K562 (cell line): ENCODE results near the gene RPS19BP1.

Experiments used
- ADNP ChIP-seq: fragments of 200-800 bp; sonication (Bioruptor generic); IDR thresholded peaks from 2 replicates; pipeline ENCODE4 v1.6.1; 2016; ENCODE audit warnings: missing genetic modification characterization, missing compliant biosample characterization
- CEBPG ChIP-seq, 3 experiments: fragments of 200-800 bp in 1 of 3; sonication (Bioruptor generic) in 1 of 3; sonication (generic) in 1 of 3; formaldehyde crosslinking in 1 of 3; IDR thresholded peaks in 2 of 3; conservative IDR thresholded peaks in 1 of 3; 2 replicates each; pipeline versions ENCODE4 v1.6.1 to v1.8.0; 2016 to 2022; ENCODE audit warnings: missing compliant biosample characterization in 2 of 3, missing genetic modification characterization in 2 of 3, mild to moderate bottlenecking in 1 of 3, missing genetic modification reagents in 1 of 3
- ELF4 ChIP-seq: fragments of 450-650 bp; formaldehyde crosslinking; IDR thresholded peaks from 2 replicates; pipeline ENCODE4 v1.4.0; 2022; ENCODE audit warnings: missing genetic modification characterization
- EP300 ChIP-seq: IDR thresholded peaks from 2 replicates; pipeline ENCODE4 v1.6.1; 2012; ENCODE audit warnings: low read length, improper control_type of control experiment
- HMGN3 ChIP-seq: IDR thresholded peaks from 2 replicates; pipeline ENCODE4 v1.6.1; 2011; ENCODE audit warnings: borderline replicate concordance, low read depth, mild to moderate bottlenecking, mixed read lengths, low read length; ENCODE audit not compliant: insufficient read length; ENCODE audit errors: extremely low read depth
- MCM2 ChIP-seq: fragments of 450-650 bp; IDR thresholded peaks from 2 replicates; pipeline ENCODE4 v1.6.1; 2017; ENCODE audit warnings: low read depth, mild to moderate bottlenecking
- NRF1 ChIP-seq, 2 experiments: fragments of 450-650 bp; IDR thresholded peaks in 1 of 2; conservative IDR thresholded peaks in 1 of 2; 2 replicates each; pipeline ENCODE4 v1.6.1; 2014; ENCODE audit warnings: mild to moderate bottlenecking in 2 of 2
- POLR2A ChIP-seq: fragments of 450-650 bp; conservative IDR thresholded peaks from 2 replicates; pipeline ENCODE4 v1.6.1; 2016
- SAFB2 ChIP-seq: fragments of 200-400 bp; formaldehyde crosslinking; IDR thresholded peaks from 2 replicates; pipeline ENCODE4 v1.6.1; 2018; ENCODE audit warnings: borderline replicate concordance, low read length, low read depth, moderate library complexity; ENCODE audit not compliant: severe bottlenecking
- TF ChIP-seq, protein P1 (sequence below), 3 experiments: IDR thresholded peaks in 2 of 3; conservative IDR thresholded peaks in 1 of 3; 2 replicates each; pipeline ENCODE4 v1.5.1; 2011 to 2012; ENCODE audit warnings: low read length in 3 of 3, mild to moderate bottlenecking in 3 of 3, control low read depth in 2 of 3, improper control_type of control experiment in 1 of 3, inconsistent platforms in 1 of 3, low read depth in 1 of 3, mixed read lengths in 1 of 3, moderate library complexity in 1 of 3; ENCODE audit not compliant: insufficient read depth in 2 of 3
- TF ChIP-seq, protein P2 (sequence below): IDR thresholded peaks from 2 replicates; pipeline ENCODE4 v1.6.1; 2016; ENCODE audit warnings: missing genetic modification characterization, missing compliant biosample characterization
- TF ChIP-seq, protein P3 (sequence below): sonication (generic); formaldehyde crosslinking; IDR thresholded peaks from 2 replicates; pipeline ENCODE4 v1.5.0; 2020; ENCODE audit warnings: missing genetic modification reagents
- TF ChIP-seq, protein P4 (sequence below): sonication (generic); formaldehyde crosslinking; IDR thresholded peaks from 2 replicates; pipeline ENCODE4 v1.8.1; 2023; ENCODE audit warnings: missing genetic modification reagents, mild to moderate bottlenecking, borderline replicate concordance
- TF ChIP-seq, protein P5 (sequence below), 2 experiments: IDR thresholded peaks; 2 replicates each; pipeline ENCODE4 v1.6.1; 2012; ENCODE audit warnings: improper control_type of control experiment in 2 of 2, low read depth in 2 of 2, low read length in 2 of 2, borderline replicate concordance in 1 of 2

DNA sequence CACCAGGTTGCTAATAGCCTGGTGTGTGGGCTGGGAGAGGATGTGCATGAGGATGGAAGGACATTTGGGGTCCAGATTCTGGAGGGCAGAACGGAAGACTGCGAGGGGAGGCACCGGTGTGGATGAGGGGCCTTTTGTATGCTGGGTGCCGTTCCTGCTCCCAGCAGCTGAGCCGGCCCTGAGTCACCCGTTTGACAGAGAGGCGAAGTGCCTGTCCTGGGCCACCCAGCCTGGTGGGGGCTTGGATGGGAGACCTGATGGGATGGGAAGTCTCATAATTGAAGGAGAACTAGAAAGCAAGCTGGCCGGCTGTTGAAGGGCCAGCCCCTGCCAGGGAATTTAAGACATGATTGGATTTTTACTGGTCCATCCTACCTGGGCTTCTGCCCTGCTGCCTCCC lies 48.8 kb upstream of the RPS19BP1 start:
- TF ChIP-seq HMGN3 (no peak), SAFB2 (no peak), POLR2A (no peak), MCM2 (no peak), ADNP (no peak), EP300 (no peak), ELF4 (CRISPR knock-in tag) (no peak), NRF1 (conservative IDR thresholded peaks at IDR 0.05 in 1 of 2, IDR thresholded peaks at IDR 0.05 in 1 of 2) (no peak), CEBPG (CRISPR knock-in tag; IDR thresholded peaks at IDR 0.05) (no peak), CEBPG (tag; conservative IDR thresholded peaks at IDR 0.05 in 1 of 2, IDR thresholded peaks at IDR 0.05 in 1 of 2) (no peak)
- TF ChIP-seq, protein P1, sequence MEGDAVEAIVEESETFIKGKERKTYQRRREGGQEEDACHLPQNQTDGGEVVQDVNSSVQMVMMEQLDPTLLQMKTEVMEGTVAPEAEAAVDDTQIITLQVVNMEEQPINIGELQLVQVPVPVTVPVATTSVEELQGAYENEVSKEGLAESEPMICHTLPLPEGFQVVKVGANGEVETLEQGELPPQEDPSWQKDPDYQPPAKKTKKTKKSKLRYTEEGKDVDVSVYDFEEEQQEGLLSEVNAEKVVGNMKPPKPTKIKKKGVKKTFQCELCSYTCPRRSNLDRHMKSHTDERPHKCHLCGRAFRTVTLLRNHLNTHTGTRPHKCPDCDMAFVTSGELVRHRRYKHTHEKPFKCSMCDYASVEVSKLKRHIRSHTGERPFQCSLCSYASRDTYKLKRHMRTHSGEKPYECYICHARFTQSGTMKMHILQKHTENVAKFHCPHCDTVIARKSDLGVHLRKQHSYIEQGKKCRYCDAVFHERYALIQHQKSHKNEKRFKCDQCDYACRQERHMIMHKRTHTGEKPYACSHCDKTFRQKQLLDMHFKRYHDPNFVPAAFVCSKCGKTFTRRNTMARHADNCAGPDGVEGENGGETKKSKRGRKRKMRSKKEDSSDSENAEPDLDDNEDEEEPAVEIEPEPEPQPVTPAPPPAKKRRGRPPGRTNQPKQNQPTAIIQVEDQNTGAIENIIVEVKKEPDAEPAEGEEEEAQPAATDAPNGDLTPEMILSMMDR (IDR thresholded peaks at IDR 0.05 in 2 of 3, conservative IDR thresholded peaks at IDR 0.05 in 1 of 3; ENCODE audit: insufficient read depth in 2 of 3, low read depth in 1 of 3, low read length in 3 of 3), result no peak
- TF ChIP-seq, protein P2, sequence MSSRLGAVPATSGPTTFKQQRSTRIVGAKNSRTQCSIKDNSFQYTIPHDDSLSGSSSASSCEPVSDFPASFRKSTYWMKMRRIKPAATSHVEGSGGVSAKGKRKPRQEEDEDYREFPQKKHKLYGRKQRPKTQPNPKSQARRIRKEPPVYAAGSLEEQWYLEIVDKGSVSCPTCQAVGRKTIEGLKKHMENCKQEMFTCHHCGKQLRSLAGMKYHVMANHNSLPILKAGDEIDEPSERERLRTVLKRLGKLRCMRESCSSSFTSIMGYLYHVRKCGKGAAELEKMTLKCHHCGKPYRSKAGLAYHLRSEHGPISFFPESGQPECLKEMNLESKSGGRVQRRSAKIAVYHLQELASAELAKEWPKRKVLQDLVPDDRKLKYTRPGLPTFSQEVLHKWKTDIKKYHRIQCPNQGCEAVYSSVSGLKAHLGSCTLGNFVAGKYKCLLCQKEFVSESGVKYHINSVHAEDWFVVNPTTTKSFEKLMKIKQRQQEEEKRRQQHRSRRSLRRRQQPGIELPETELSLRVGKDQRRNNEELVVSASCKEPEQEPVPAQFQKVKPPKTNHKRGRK (tag), result no peak
- TF ChIP-seq, protein P3, sequence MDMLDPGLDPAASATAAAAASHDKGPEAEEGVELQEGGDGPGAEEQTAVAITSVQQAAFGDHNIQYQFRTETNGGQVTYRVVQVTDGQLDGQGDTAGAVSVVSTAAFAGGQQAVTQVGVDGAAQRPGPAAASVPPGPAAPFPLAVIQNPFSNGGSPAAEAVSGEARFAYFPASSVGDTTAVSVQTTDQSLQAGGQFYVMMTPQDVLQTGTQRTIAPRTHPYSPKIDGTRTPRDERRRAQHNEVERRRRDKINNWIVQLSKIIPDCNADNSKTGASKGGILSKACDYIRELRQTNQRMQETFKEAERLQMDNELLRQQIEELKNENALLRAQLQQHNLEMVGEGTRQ (CRISPR knock-in tag), result no peak
- TF ChIP-seq, protein P4, sequence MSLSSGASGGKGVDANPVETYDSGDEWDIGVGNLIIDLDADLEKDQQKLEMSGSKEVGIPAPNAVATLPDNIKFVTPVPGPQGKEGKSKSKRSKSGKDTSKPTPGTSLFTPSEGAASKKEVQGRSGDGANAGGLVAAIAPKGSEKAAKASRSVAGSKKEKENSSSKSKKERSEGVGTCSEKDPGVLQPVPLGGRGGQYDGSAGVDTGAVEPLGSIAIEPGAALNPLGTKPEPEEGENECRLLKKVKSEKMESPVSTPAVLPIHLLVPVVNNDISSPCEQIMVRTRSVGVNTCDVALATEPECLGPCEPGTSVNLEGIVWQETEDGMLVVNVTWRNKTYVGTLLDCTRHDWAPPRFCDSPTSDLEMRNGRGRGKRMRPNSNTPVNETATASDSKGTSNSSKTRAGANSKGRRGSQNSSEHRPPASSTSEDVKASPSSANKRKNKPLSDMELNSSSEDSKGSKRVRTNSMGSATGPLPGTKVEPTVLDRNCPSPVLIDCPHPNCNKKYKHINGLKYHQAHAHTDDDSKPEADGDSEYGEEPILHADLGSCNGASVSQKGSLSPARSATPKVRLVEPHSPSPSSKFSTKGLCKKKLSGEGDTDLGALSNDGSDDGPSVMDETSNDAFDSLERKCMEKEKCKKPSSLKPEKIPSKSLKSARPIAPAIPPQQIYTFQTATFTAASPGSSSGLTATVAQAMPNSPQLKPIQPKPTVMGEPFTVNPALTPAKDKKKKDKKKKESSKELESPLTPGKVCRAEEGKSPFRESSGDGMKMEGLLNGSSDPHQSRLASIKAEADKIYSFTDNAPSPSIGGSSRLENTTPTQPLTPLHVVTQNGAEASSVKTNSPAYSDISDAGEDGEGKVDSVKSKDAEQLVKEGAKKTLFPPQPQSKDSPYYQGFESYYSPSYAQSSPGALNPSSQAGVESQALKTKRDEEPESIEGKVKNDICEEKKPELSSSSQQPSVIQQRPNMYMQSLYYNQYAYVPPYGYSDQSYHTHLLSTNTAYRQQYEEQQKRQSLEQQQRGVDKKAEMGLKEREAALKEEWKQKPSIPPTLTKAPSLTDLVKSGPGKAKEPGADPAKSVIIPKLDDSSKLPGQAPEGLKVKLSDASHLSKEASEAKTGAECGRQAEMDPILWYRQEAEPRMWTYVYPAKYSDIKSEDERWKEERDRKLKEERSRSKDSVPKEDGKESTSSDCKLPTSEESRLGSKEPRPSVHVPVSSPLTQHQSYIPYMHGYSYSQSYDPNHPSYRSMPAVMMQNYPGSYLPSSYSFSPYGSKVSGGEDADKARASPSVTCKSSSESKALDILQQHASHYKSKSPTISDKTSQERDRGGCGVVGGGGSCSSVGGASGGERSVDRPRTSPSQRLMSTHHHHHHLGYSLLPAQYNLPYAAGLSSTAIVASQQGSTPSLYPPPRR, result no peak
- TF ChIP-seq, protein P5, sequence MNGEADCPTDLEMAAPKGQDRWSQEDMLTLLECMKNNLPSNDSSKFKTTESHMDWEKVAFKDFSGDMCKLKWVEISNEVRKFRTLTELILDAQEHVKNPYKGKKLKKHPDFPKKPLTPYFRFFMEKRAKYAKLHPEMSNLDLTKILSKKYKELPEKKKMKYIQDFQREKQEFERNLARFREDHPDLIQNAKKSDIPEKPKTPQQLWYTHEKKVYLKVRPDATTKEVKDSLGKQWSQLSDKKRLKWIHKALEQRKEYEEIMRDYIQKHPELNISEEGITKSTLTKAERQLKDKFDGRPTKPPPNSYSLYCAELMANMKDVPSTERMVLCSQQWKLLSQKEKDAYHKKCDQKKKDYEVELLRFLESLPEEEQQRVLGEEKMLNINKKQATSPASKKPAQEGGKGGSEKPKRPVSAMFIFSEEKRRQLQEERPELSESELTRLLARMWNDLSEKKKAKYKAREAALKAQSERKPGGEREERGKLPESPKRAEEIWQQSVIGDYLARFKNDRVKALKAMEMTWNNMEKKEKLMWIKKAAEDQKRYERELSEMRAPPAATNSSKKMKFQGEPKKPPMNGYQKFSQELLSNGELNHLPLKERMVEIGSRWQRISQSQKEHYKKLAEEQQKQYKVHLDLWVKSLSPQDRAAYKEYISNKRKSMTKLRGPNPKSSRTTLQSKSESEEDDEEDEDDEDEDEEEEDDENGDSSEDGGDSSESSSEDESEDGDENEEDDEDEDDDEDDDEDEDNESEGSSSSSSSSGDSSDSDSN (IDR thresholded peaks at IDR 0.05; ENCODE audit: borderline replicate concordance in 1 of 2, low read depth in 2 of 2, low read length in 2 of 2), result no peak
